ENCODE data around the gene STXBP1.

The STXBP1 gene

GRCh38 chr9:127715470-127716337 lies 103.6 kb downstream of the STXBP1 start, which contains the start of the genes PTRH1 and TTC16:
PTRH1 (minus strand) TSS chr9:127715663; CDS start chr9:127715639, 24 bp downstream.
TTC16 (plus strand) TSS chr9:127716079; CDS start chr9:127716146, 67 bp downstream.
- DNase-seq (ENCODE audit: low spot score) = peak; percentile 100

DNA sequence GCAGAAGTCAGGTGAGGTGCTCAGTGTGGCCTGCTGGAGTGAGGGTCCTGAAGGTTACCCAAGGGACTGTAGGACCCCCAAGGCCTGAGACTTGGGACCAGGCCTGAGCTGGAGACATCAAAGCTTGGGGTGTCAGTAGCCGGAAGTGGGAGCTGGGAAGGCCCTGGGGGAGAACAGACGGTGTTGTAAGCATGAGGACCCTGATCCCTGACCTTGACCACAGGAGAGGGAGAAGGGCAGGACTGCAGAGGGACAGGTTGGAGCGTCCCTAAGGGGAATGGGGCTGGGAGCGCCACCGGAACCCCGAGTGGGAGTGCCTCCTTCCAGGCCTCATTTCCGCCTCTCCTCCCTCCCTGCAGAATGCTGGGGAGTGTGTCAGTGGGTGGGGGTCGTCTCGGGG lies 104.3 kb downstream of the STXBP1 start:
- DNase-seq (ENCODE audit: low spot score) = no peak

- DNase-seq (ENCODE audit: low spot score) = no peak
These were observed 105.7 kb downstream of the STXBP1 start for GRCh38 chr9:127717766-127718165.

DNA sequence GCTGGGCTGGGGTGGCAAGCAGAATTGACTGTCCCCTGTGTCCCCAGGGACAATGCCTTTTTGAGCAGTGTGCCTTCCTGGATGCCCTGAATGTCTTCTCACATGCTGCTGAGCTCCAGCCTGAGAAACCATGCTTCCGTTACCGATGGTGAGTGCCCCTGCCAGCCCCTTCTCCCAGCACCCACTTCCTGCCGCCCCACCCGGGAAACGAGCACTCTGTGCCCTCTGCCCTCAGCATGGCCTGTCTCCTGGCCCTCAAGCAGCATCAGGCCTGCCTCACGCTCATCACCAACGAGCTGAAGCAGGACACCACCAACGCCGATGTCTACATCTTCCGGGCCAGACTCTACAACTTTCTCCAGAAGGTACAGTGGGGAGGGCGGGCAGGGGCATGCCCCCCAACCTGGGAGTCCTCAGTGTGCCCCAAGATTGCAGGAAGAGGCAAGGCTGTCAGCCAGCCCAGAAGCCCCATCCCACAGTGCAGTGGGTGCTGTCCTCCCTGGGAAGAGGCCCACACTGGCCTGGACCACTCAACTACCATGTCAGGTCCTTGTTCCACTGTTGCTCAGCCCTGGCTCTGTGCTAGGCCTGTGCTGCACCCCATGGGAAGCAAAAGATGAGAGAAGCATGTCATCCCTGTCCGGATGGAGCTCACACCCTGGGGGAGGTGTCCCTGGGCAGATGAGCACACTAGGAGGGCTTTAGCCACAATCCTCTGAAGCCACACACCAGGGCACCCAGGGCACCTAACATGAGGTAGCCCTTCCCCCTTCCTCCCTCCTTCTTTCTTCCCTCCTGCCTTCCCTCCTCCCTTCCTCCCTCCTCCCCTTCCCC lies 108.2 kb downstream of the STXBP1 start:
- no peak for DNase-seq (ENCODE audit: low spot score)

DNA sequence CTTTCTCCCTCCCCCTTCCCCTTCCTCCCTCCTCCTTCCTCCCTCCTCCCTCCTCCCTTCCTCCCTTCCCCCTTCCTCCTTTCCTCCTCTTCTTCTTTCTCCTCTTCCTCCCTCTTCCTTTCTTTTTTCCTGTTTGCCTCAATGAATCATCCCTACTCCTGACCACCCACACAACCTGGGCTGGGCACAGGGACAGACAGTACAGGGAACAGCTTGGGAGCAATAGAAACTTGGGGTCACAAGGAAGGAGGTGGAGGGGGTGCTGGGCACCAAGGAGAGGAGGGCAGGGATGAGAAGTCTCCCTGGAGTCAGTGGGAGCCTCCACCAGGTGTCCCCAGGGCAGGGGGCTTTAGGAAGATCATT lies 108.8 kb downstream of the STXBP1 start:
- no peak for DNase-seq (ENCODE audit: low spot score)

- no peak for DNase-seq (ENCODE audit: low spot score)
These were observed 109.3 kb downstream of the STXBP1 start for GRCh38 chr9:127721391-127721821.

DNA sequence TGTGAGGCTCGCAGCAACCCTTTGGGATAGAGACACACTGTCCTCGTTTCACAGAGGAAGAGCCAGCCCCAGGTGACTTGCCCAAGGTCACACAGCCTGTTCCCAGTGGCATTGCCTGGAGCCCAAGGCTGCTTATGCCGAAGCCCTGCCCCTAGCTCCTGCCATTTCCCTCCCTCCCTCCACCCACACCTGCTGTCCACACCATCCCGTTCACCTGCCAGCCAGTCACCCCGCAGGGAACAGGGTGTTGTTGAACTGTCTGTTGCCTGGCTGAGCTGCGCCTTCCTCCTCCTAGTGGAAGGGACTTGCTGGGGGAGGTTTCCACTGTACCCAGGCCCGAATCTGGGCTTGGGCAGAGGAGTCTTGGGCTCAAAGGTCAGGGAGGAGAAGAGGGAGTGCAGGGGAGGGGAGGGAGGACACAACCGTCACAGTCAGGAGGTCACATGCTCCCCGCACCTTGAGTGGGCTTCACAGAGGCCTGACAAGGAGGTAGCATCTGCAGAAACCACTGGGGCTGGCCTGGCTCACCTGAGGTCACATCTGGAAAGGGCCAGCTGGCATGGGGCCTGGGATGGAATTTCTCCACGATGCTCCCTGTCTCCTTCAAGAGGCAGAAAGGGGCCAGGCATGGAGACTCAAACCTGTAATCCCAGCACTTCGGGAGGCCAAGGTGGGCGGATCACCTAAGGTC lies 110.1 kb downstream of the STXBP1 start:
- no peak for DNase-seq (ENCODE audit: low spot score)

GRCh38 chr9:127723013-127723412 lies 110.9 kb downstream of the STXBP1 start:
- no peak for DNase-seq (ENCODE audit: low spot score)

GRCh38 chr9:127723444-127723843 lies 111.4 kb downstream of the STXBP1 start:
- peak; percentile 56 for DNase-seq (ENCODE audit: low spot score)

GRCh38 chr9:127724012-127724411 lies 111.9 kb downstream of the STXBP1 start:
- no peak for DNase-seq (ENCODE audit: low spot score)

- DNase-seq (ENCODE audit: low spot score) = no peak
These were observed 114.8 kb downstream of the STXBP1 start for GRCh38 chr9:127726871-127727270.

DNA sequence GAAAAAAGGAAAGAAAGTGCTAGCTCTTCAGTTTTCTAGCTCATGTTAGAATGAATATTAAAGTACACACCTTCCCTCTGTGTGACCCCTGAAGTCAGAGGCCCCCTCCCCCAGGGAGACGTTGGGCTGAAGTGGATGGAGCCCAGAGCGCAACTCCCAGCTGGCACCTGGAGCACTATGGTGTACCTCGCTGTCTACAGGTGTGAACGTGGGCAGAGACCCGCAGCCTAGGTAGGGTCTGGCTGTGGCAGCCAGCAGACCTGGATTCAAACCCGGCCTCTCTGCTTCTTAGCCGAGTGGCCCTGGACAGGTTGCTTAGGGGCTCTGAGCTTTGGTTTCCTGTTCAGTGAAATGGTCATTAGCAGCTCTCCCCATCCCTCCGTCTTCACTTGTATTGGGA lies 116.7 kb downstream of the STXBP1 start:
- DNase-seq (ENCODE audit: low spot score) = no peak

GRCh38 chr9:127729522-127730256 lies 117.6 kb downstream of the STXBP1 start:
- no peak for DNase-seq (ENCODE audit: low spot score)

GRCh38 chr9:127730262-127730661 lies 118.2 kb downstream of the STXBP1 start:
- DNase-seq (ENCODE audit: low spot score) = no peak

DNA sequence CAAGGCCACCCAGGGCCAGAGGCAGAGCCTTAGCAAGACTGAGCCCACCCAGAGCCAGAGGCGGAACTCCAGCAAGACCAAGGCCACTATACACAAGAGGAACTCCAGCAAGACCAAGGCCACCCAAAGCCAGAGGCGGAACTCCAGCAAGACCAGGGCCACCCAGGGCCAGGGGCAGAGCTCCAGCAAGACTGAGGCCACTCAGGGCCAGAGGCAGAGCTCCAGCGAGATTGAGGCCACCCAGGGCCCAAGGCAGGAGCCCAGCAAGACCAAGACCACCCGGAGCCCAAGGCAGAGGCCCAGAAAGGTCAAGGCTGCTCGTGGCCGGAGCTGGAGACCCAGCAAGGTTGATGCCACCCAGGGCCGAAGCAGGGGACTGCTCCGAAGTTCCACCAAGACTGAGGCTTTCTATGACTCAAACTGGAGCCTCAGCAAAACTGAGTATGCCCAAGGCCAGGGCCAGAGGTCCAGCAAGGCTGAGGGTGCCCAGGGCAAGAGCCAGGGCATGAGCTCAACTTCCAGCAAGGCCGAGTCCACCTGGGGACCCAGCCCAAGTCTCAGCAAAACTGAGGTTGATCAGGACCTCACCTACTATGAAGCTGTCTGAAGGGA lies 118.8 kb downstream of the STXBP1 start:
- DNase-seq (ENCODE audit: low spot score) = no peak

DNA sequence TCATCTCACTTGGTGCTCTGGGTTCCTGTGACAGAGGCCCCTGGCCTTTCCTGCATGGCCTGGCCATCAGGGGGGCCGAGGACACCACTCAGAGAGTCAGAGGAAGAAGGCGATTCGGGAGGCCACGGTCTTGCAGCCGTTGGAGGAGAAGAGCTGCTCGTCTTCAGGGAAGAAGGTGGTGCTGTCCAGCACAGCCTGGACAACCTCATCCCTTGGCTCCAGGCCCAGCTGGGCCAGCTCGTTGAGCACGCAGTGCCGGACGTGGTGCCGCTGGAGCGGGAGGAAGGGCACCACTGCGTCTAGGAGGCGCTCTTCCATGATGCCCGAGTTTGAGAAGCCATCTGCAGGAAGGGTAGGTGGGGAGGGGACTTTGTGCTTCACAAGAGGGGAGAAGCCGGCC lies 119.9 kb downstream of the STXBP1 start:
- DNase-seq (ENCODE audit: low spot score) = no peak

DNA sequence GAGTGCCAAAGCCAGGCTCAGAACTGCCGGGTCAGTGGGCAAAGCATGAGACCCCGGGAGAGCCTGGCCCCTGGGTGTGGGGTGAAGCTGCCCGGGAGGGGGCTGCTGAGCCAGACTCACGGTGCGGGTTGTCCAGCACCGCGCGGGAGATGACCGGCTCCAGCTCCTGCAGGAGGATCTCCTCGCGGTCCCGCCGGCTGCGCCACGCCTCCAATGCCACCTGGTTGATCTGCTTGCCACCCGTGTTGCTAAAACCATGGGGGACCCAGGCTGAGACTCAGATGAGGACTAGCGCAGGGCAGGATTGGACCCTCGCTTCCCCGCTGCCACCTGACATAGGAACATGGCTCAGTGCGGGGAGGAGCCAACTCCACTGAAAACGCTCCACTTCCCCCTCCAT lies 120.4 kb downstream of the STXBP1 start:
- no peak for DNase-seq (ENCODE audit: low spot score)

GRCh38 chr9:127733614-127734013 lies 121.5 kb downstream of the STXBP1 start:
- no peak for DNase-seq (ENCODE audit: low spot score)

GRCh38 chr9:127734247-127734746 lies 122.2 kb downstream of the STXBP1 start:
- no peak for DNase-seq (ENCODE audit: low spot score)

DNA sequence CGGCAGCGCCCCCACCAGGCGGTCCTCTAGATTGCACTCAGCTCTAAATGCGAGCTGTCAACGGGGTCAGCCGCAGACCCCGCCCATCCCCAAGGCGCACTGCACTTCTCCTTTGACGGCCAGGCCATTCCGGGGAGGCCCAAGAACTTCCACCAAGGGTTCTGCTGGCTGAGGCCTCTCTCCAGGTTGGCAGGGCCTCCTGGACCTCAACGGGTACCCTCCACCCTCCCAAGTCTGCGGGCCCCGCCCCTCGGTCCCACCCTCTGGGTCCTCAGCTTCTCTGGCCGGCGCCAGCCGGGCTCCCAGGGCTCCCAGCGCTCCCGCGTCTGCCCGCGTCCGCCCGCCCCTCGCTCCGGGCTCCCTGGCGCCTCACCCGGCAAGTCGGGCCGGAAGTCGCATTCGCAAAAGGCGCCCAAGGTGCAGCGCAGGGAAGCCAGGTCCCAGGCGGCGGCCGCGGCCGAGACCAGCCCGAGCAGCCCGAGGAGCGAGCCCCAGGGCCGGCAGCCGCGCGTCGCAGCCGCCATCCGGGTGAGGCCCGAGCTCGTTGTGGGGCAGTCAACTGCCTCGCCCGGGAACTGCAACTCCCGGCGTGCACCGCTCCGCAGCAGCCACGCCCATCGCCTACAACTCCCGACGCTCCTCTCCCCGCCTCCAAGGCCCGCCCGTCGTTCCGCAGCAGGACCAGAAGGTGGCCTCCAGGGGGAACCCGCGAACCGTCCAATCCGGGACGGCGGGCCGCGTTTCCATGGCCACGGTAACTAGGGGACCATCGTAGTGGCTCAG lies 122.9 kb downstream of the STXBP1 start, which contains the start of gene TOR2A:
TSS of gene TOR2A (minus strand) at position 548 of the 783 bp plus-strand sequence. CDS start at position 524, 24 bp downstream.
- DNase-seq (ENCODE audit: low spot score) = peak; percentile 99
